ENCODE results near the gene GDI2. TPM values are rescaled to one million over a fixed set of nuclear protein-coding genes. Genes with fewer than 3 reads are reported as not detected.

Gene GDI2
- total RNA-seq, 1 donor from 2014 or later: 173 TPM

GRCh38 chr10:5746197-5746596 is 67.0 kb downstream of the GDI2 start:
- H3K27me3 ChIP-seq: no peaks in the 10 kb centered on the region
- no peaks in the 10 kb centered on the region for H3K4me1 ChIP-seq
- TF ChIP-seq CTCF (IDR thresholded peaks at IDR 0.05): no peak
- H3K27ac ChIP-seq: no peak overlapping the region
- DNase-seq (ENCODE audit: low spot score in 2 of 2): no peak
- intact Hi-C loops (cut with DNase I): no loop called here
- no peaks in the 10 kb centered on the region for H3K9me3 ChIP-seq
- no peak overlapping the region for H3K4me3 ChIP-seq
- peaks cover 26 to 56% of the 10 kb centered on the region in 2 donors for H3K36me3 ChIP-seq

DNA sequence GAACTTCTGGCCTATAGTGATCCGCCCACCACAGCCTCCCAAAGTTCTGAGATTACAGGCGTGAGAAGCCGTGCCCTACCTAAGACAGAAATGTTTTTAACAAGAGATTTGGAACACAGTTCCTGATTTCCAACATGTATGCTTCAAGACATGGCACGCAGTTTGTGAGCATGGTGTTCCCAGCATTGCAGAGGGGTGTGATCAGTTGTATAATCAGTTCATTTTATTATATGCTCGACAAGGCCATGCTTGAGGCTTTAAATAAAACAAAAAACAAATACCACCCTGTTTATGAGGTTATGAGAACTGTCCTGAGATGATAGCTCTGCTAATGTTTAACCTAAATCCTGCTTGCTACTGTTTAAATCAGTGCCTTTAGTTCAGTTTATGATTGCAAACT is 68.4 kb downstream of the GDI2 start:
- Histone ChIP-seq H3K4me1 (no peaks in the 10 kb centered on the region), H3K27ac (no peak overlapping the region), H3K9me3 (no peaks in the 10 kb centered on the region), H3K27me3 (no peaks in the 10 kb centered on the region), H3K4me3 (no peak overlapping the region), H3K36me3 (peaks cover 29 to 64% of the 10 kb centered on the region in 2 donors)
- no peak for DNase-seq (ENCODE audit: low spot score in 2 of 2)
- TF ChIP-seq CTCF (IDR thresholded peaks at IDR 0.05): no peak
- intact Hi-C loops (cut with DNase I): no loop called here

DNA sequence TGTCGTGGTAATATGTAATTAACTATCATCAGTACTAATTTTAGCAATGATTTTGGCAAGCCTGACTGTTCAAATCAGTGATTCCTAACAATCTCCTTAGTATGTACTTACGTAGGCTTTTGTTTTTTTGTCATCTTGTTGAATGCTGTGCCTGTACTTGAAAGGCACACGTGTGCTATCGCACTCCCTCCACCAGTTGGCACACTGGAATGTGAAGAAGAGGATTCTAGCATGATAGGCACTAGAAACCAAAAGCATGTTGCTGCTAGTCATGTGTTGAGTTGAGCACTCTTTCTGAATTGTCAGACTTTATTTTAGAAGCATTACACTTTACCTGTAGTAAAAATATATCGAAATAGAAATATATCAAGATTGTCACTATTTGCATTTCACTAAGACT is 69.5 kb downstream of the GDI2 start:
- no peak overlapping the region for H3K27ac ChIP-seq
- TF ChIP-seq CTCF (IDR thresholded peaks at IDR 0.05): no peak
- H3K27me3 ChIP-seq: no peaks in the 10 kb centered on the region
- H3K4me3 ChIP-seq: no peak overlapping the region
- no peaks in the 10 kb centered on the region for H3K4me1 ChIP-seq
- H3K9me3 ChIP-seq: no peaks in the 10 kb centered on the region
- H3K36me3 ChIP-seq: peaks cover 33 to 64% of the 10 kb centered on the region in 2 donors
- DNase-seq (ENCODE audit: low spot score in 2 of 2): no peak
- intact Hi-C loops (cut with DNase I): no loop called here

DNA sequence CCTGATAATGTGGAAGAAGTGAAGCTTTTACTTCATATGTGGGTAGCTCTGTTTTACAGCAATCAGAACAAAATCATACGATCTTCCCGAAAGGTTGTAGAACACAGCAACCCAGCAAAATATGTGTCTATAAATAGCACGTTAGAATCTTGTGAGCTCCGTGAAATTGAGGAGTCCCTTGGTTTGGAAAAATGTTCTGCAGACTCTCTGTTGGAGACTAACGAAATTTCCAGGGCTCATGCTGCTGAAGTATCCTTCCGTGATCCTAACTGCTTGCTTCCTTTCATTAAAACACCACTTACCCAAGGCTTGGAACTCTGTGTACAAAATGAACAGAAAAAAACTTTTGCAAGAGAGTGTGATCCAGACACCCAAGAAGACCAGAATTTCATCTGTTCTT is 71.1 kb downstream of the GDI2 start:
- Histone ChIP-seq H3K4me1 (no peaks in the 10 kb centered on the region), H3K27ac (no peak overlapping the region), H3K27me3 (no peaks in the 10 kb centered on the region), H3K9me3 (no peaks in the 10 kb centered on the region), H3K36me3 (peaks cover 26 to 50% of the 10 kb centered on the region in 2 donors), H3K4me3 (no peak overlapping the region)
- no peak for TF ChIP-seq CTCF (IDR thresholded peaks at IDR 0.05)
- intact Hi-C loops (cut with DNase I): no loop called here
- no peak for DNase-seq (ENCODE audit: low spot score in 2 of 2)

GRCh38 chr10:5741276-5741675 is 72.0 kb downstream of the GDI2 start:
- Histone ChIP-seq H3K27me3 (no peaks in the 10 kb centered on the region), H3K27ac (no peak overlapping the region)
- no peak for TF ChIP-seq CTCF (IDR thresholded peaks at IDR 0.05)

GRCh38 chr10:5738427-5738826 is 74.8 kb downstream of the GDI2 start:
- TF ChIP-seq CTCF (IDR thresholded peaks at IDR 0.05): no peak
- Histone ChIP-seq H3K36me3 (peaks cover 11 to 31% of the 10 kb centered on the region in 2 donors), H3K27me3 (no peaks in the 10 kb centered on the region), H3K4me1 (no peaks in the 10 kb centered on the region), H3K27ac (no peak overlapping the region), H3K4me3 (no peak overlapping the region), H3K9me3 (no peaks in the 10 kb centered on the region)
- intact Hi-C loops (cut with DNase I): no loop called here
- DNase-seq (ENCODE audit: low spot score in 2 of 2): no peak

More at GRCh38 chr10:5741276-5741675, 72.0 kb downstream of the GDI2 start:
- H3K4me1 ChIP-seq: no peaks in the 10 kb centered on the region
- no peak for DNase-seq (ENCODE audit: low spot score in 2 of 2)
- no peaks in the 10 kb centered on the region for H3K9me3 ChIP-seq
- intact Hi-C loops (cut with DNase I): no loop called here
- no peak overlapping the region for H3K4me3 ChIP-seq
- H3K36me3 ChIP-seq: peaks cover 17 to 42% of the 10 kb centered on the region in 2 donors

Measured in ascending aorta (tissue), 2 donors.